ENCODE results near the gene FAM110A.
"Not testable (repeated sequence)": the region's sequence is repeated elsewhere in the genome, so short reads cannot be mapped to it uniquely, and the experiment has no call there.

The FAM110A gene

DNA sequence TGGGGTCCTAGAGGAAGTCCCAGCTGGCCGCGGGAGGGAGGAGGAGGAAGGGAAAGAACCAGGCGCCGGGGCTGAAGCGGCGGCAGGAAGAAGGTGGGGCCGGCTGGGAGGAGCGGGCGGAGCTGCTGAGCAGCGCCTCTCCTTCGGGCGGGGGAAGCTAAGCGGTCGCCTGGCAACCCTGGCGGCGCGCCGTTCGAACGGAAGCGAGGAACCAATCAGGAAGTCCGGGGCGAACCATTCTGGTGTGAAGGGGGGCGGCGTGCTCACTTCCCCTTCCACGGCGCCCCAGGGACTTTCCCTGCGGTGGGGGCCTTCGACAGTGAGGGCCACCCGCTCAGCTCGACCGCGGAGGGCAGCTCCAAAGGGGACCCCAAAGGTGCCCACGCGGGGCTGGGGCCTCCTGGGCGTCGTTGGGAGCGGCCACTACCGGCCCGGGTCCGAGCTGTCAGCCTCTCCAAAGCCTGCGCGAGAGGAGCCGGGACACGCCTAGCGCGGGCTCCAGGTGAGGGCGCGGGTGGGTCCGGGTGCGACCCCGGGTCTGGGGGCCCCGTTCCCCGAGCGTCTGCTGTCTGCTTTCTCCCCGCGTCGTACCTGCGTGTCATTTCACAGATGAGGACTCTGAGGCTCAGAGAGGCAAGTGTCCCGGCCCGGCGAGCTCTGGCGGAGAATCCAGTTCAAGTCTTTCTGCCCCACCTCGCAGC, at the start of gene FAM110A:
FAM110A (plus strand) TSS at position 266 of the 701 bp plus-strand sequence. CDS start 11,090 bp downstream, outside the sequence.
- peak; percentile 98 for DNase-seq (ENCODE audit: low read depth)
- H3K4me3 ChIP-seq (ENCODE audit: low read depth, low read length) = peak within 1 kb of the TSS; percentile 77
- TF ChIP-seq MYC (IDR thresholded peaks at IDR 0.05; ENCODE audit: low read depth, low read length) (peak; percentile 80), POLR2A (IDR thresholded peaks at IDR 0.05; ENCODE audit: extremely low read depth, insufficient read length) (peak; percentile 40), CTCF (IDR thresholded peaks at IDR 0.05; ENCODE audit: low read depth, low read length) (no peak)
- TF ChIP-seq, protein P1, sequence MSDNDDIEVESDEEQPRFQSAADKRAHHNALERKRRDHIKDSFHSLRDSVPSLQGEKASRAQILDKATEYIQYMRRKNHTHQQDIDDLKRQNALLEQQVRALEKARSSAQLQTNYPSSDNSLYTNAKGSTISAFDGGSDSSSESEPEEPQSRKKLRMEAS (IDR thresholded peaks at IDR 0.05; ENCODE audit: low read depth, low read length) = peak; percentile 70

DNA sequence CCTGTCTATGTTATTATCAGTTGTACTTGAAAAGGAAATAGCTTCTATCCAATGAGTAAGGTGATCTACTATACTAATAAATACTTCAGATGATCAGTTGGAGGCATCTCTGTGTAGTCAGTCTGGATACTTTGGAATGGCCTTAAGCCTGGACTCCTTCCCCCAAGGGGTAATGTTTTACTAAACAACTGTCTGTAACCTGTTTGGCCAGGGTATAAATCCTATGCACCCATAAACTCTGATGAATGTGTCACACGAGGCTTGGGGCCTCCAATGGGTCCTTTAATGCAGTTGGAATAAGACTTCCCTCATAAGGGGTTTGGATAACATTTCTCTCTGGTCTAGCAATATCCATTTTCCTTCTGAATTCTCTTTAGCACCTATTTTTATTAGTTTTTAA, 45.7 kb upstream of the FAM110A start:
- no peak for TF ChIP-seq MYC (IDR thresholded peaks at IDR 0.05; ENCODE audit: low read depth, low read length)
- TF ChIP-seq, protein P1 (IDR thresholded peaks at IDR 0.05; ENCODE audit: low read depth, low read length) = no peak
- TF ChIP-seq POLR2A (IDR thresholded peaks at IDR 0.05; ENCODE audit: extremely low read depth, insufficient read length) = no peak
- TF ChIP-seq CTCF (IDR thresholded peaks at IDR 0.05; ENCODE audit: low read depth, low read length) = no peak
- no peak for DNase-seq (ENCODE audit: low read depth)
- no peak overlapping the region for H3K4me3 ChIP-seq (ENCODE audit: low read depth, low read length)

DNA sequence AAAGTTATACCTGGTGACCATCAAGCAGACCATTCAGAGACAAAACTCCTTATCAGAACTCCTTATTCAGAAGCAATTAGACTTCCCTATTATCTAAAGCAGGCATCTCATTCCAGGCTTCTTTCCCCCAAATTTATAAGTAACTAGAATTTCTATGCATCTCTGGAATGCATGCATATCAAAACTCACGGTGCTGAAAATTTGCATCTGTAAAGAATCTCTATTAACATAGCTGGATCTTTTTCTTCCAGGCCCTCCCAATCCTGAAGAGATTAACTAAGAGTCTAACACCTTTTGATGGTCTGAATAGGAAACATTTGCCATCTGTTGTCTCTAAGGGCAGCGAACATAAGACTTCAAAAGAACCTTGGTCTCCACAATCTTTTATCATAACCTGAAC, 42.5 kb upstream of the FAM110A start:
- no peak overlapping the region for H3K4me3 ChIP-seq (ENCODE audit: low read depth, low read length)
- TF ChIP-seq POLR2A (IDR thresholded peaks at IDR 0.05; ENCODE audit: extremely low read depth, insufficient read length) = no peak
- TF ChIP-seq MYC (IDR thresholded peaks at IDR 0.05; ENCODE audit: low read depth, low read length) = no peak
- TF ChIP-seq CTCF (IDR thresholded peaks at IDR 0.05; ENCODE audit: low read depth, low read length) = no peak
- TF ChIP-seq, protein P1 (IDR thresholded peaks at IDR 0.05; ENCODE audit: low read depth, low read length) = no peak
- no peak for DNase-seq (ENCODE audit: low read depth)

GRCh38 chr20:792248-792647, 41.3 kb upstream of the FAM110A start:
- TF ChIP-seq, protein P1 (IDR thresholded peaks at IDR 0.05; ENCODE audit: low read depth, low read length) = no peak
- TF ChIP-seq CTCF (IDR thresholded peaks at IDR 0.05; ENCODE audit: low read depth, low read length) (no peak), POLR2A (IDR thresholded peaks at IDR 0.05; ENCODE audit: extremely low read depth, insufficient read length) (no peak), MYC (IDR thresholded peaks at IDR 0.05; ENCODE audit: low read depth, low read length) (no peak)
- no peak overlapping the region for H3K4me3 ChIP-seq (ENCODE audit: low read depth, low read length)
- DNase-seq (ENCODE audit: low read depth) = no peak

DNA sequence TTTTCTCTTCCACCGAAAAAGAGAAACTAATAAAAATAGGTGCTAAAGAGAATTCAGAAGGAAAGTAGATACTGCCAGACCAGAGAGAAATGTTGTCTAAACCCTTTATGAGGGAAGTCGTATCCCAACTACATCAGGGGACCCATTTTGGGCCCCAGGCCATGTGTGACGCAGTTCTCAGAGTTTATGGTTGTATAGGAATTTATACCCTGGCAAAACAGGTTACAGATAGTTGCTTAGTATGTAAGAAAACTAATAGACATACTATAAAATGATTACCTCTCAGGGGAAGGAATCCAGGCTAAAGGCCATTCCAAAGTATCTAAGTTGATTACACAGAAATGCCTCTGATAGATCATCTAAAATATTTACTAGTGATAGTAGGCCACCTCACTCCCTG, 36.6 kb upstream of the FAM110A start:
- H3K4me3 ChIP-seq (ENCODE audit: low read depth, low read length) = no peak overlapping the region
- TF ChIP-seq CTCF (IDR thresholded peaks at IDR 0.05; ENCODE audit: low read depth, low read length) (no peak), MYC (IDR thresholded peaks at IDR 0.05; ENCODE audit: low read depth, low read length) (no peak), POLR2A (IDR thresholded peaks at IDR 0.05; ENCODE audit: extremely low read depth, insufficient read length) (no peak)
- TF ChIP-seq, protein P1 (IDR thresholded peaks at IDR 0.05; ENCODE audit: low read depth, low read length) = no peak
- no peak for DNase-seq (ENCODE audit: low read depth)

- DNase-seq (ENCODE audit: low read depth); H3K4me3 ChIP-seq (ENCODE audit: low read depth, low read length): not testable (repeated sequence)
Measured at GRCh38 chr20:798746-799145, 34.8 kb upstream of the FAM110A start.

GRCh38 chr20:800026-800425, 33.5 kb upstream of the FAM110A start:
- H3K4me3 ChIP-seq (ENCODE audit: low read depth, low read length); DNase-seq (ENCODE audit: low read depth): not testable (repeated sequence)

Measured in NB4 (cell line).